ENCODE data around the gene DNAJB5.

Gene DNAJB5

DNA sequence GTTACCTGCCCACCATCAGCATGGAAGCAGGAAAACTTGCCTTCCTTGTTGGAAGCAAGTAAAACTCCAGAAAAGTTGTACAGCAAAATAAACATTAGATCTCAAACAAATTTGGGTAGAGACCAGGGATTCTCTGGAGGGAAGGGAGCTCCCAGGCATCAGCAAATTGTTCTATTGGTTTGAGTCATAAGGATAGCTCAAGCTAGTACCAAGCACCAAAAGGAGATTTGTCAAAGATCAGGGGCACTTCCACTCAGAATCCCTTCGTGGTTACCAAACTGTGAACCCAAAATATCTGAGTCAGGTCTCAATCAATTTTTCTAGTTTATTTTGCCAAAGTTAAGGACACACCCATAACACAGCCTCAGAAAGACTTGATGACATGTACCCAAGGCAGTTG lies 37.8 kb downstream of the DNAJB5 start:
- no peak for DNase-seq
- no peak overlapping the region for H3K27ac ChIP-seq (ENCODE audit: insufficient read depth, low read length, poor library complexity, severe bottlenecking)
- H3K4me1 ChIP-seq (ENCODE audit: control insufficient read depth, insufficient read depth, low read length, poor library complexity, severe bottlenecking) = no peaks in the 10 kb centered on the region
- no peaks in the 10 kb centered on the region for H3K9me3 ChIP-seq (ENCODE audit: control insufficient read depth, low read length)
- H3K4me3 ChIP-seq (ENCODE audit: insufficient read depth, low read depth, low read length, poor library complexity, severe bottlenecking) = no peak overlapping the region
- no peaks in the 10 kb centered on the region for H3K36me3 ChIP-seq (ENCODE audit: control insufficient read depth, insufficient read depth, low read length)
- H3K27me3 ChIP-seq (replicated peaks; ENCODE audit: control insufficient read depth, insufficient read depth, low read length, poor library complexity, severe bottlenecking) = no peaks in the 10 kb centered on the region

DNA sequence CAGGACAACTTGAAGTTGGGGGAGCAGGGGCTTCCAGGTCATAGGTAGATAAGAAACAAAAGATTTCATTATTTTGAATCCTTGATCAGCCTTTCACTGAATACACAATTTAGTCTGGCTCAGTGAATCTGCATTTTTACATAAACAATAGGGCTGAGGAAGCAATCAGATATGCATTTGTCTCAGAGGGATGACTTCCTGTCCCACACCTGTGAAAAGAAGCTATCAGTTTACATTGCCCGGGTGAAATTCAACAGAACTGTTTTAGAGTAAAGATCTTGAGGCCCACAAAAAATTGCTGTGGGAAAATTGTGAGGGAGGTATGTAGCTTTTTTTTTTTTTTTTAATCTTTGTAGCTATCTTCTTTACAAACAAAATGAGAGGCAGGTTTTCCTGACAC lies 38.3 kb downstream of the DNAJB5 start:
- no peak overlapping the region for H3K27ac ChIP-seq (ENCODE audit: insufficient read depth, low read length, poor library complexity, severe bottlenecking)
- no peaks in the 10 kb centered on the region for H3K4me1 ChIP-seq (ENCODE audit: control insufficient read depth, insufficient read depth, low read length, poor library complexity, severe bottlenecking)
- DNase-seq = no peak
- H3K36me3 ChIP-seq (ENCODE audit: control insufficient read depth, insufficient read depth, low read length) = no peaks in the 10 kb centered on the region
- H3K4me3 ChIP-seq (ENCODE audit: insufficient read depth, low read depth, low read length, poor library complexity, severe bottlenecking) = no peak overlapping the region
- H3K9me3 ChIP-seq (ENCODE audit: control insufficient read depth, low read length) = no peaks in the 10 kb centered on the region
- no peaks in the 10 kb centered on the region for H3K27me3 ChIP-seq (replicated peaks; ENCODE audit: control insufficient read depth, insufficient read depth, low read length, poor library complexity, severe bottlenecking)

- no peak for DNase-seq
- H3K4me1 ChIP-seq (ENCODE audit: control insufficient read depth, insufficient read depth, low read length, poor library complexity, severe bottlenecking) = no peaks in the 10 kb centered on the region
- no peak overlapping the region for H3K4me3 ChIP-seq (ENCODE audit: insufficient read depth, low read depth, low read length, poor library complexity, severe bottlenecking)
- no peaks in the 10 kb centered on the region for H3K27me3 ChIP-seq (replicated peaks; ENCODE audit: control insufficient read depth, insufficient read depth, low read length, poor library complexity, severe bottlenecking)
- H3K36me3 ChIP-seq (ENCODE audit: control insufficient read depth, insufficient read depth, low read length) = no peaks in the 10 kb centered on the region
- no peaks in the 10 kb centered on the region for H3K9me3 ChIP-seq (ENCODE audit: control insufficient read depth, low read length)
- H3K27ac ChIP-seq (ENCODE audit: insufficient read depth, low read length, poor library complexity, severe bottlenecking) = no peak overlapping the region
Observed at GRCh38 chr9:35028341-35028740, 38.8 kb downstream of the DNAJB5 start.

- Histone ChIP-seq H3K27me3 (replicated peaks; ENCODE audit: control insufficient read depth, insufficient read depth, low read length, poor library complexity, severe bottlenecking) (no peaks in the 10 kb centered on the region), H3K4me3 (ENCODE audit: insufficient read depth, low read depth, low read length, poor library complexity, severe bottlenecking) (no peak overlapping the region), H3K9me3 (ENCODE audit: control insufficient read depth, low read length) (no peaks in the 10 kb centered on the region), H3K27ac (ENCODE audit: insufficient read depth, low read length, poor library complexity, severe bottlenecking) (no peak overlapping the region), H3K36me3 (ENCODE audit: control insufficient read depth, insufficient read depth, low read length) (no peaks in the 10 kb centered on the region), H3K4me1 (ENCODE audit: control insufficient read depth, insufficient read depth, low read length, poor library complexity, severe bottlenecking) (no peaks in the 10 kb centered on the region)
- DNase-seq = no peak
Observed at GRCh38 chr9:35029241-35029640, 39.7 kb downstream of the DNAJB5 start.

DNA sequence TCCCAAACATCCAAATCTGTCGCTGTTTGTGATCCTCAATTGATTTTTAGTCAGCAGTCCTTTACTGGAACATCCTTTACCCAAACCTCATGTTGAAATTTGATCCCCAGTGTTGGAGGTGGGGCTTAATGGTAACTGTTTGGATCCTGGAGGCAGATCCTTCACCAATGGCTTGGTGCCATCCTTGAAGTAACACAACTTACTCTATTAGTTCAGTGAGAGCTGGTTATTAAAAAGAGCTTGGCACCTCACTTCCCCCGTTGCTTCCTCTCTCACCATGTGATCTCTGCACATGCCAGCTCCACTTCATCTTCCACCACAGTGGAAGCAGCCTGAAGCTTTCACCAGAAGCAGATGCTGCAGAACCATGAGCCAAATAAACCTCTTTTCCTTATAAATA lies 40.3 kb downstream of the DNAJB5 start:
- no peaks in the 10 kb centered on the region for H3K27me3 ChIP-seq (replicated peaks; ENCODE audit: control insufficient read depth, insufficient read depth, low read length, poor library complexity, severe bottlenecking)
- H3K4me3 ChIP-seq (ENCODE audit: insufficient read depth, low read depth, low read length, poor library complexity, severe bottlenecking) = no peak overlapping the region
- no peaks in the 10 kb centered on the region for H3K9me3 ChIP-seq (ENCODE audit: control insufficient read depth, low read length)
- H3K36me3 ChIP-seq (ENCODE audit: control insufficient read depth, insufficient read depth, low read length) = no peaks in the 10 kb centered on the region
- H3K27ac ChIP-seq (ENCODE audit: insufficient read depth, low read length, poor library complexity, severe bottlenecking) = no peak overlapping the region
- DNase-seq = no peak
- no peaks in the 10 kb centered on the region for H3K4me1 ChIP-seq (ENCODE audit: control insufficient read depth, insufficient read depth, low read length, poor library complexity, severe bottlenecking)

DNA sequence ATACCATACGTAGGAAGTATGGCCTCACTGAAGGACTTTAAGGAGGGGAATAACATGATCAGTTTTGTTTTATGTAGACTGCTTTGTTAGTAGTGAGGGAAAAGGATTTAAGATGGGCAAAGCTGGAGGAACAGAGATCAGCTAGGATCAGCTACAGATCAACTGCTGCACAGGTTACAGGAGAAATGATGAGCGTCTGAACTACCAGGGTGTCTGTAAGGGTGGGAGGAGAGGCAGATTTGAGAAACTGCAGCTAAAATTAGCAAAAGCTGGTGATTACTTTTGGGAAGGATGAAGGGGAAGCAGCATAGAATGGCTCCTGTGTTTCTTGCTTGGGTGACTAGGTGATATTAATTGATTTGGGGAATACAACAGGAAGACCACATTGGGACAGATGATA lies 43.6 kb downstream of the DNAJB5 start:
- no peak overlapping the region for H3K27ac ChIP-seq (ENCODE audit: insufficient read depth, low read length, poor library complexity, severe bottlenecking)
- DNase-seq = no peak
- no peaks in the 10 kb centered on the region for H3K4me1 ChIP-seq (ENCODE audit: control insufficient read depth, insufficient read depth, low read length, poor library complexity, severe bottlenecking)
- H3K27me3 ChIP-seq (replicated peaks; ENCODE audit: control insufficient read depth, insufficient read depth, low read length, poor library complexity, severe bottlenecking) = no peaks in the 10 kb centered on the region
- no peak overlapping the region for H3K4me3 ChIP-seq (ENCODE audit: insufficient read depth, low read depth, low read length, poor library complexity, severe bottlenecking)
- H3K9me3 ChIP-seq (ENCODE audit: control insufficient read depth, low read length) = no peaks in the 10 kb centered on the region
- H3K36me3 ChIP-seq (ENCODE audit: control insufficient read depth, insufficient read depth, low read length) = no peaks in the 10 kb centered on the region

DNA sequence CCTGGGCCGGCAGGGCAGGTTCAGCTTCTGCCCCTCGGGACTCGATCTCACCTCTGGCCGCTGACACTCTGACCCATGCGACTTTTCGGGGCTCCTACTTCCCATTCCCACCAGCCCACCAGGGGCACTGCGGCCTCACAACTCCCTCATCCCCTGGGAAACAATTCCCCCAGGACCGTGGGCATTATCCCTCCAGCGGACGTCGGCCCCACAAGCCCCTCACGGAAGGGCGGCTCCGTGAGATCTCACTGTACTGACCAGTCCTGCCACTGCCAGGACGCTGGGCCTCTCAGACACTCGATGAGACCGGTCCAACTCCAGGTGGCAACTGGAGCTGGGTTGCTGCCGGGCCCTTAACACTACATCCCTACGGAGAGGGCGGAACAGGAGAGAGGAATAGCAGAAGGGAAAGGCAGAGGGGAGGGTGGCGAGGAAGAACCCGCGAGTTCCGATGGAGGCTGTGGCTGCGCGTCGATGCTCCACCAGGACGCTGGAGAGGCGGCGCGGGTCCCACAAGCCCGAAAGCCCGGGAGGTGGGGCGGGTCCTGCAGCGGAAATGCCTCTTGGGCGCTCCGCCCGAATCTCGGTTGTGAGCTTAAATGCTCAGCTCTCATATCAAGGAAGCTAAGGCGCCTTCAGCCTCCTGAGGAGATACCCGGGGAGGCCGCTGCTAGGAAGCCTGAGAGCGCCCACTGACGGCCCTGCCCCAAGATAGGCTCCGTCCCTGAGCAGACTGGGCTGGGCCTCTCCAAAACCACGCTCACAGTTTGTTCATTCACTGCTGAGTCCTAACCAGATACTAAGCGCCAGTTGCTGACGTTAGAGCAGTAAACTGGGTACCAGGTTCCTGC lies 46.5 kb downstream of the DNAJB5 start:
- H3K9me3 ChIP-seq (ENCODE audit: control insufficient read depth, low read length) = no peaks in the 10 kb centered on the region
- DNase-seq = peak in 2 of 3 donors; percentile 9
- no peaks in the 10 kb centered on the region for H3K27me3 ChIP-seq (replicated peaks; ENCODE audit: control insufficient read depth, insufficient read depth, low read length, poor library complexity, severe bottlenecking)
- H3K4me1 ChIP-seq (ENCODE audit: control insufficient read depth, insufficient read depth, low read length, poor library complexity, severe bottlenecking) = no peaks in the 10 kb centered on the region
- H3K4me3 ChIP-seq (ENCODE audit: insufficient read depth, low read depth, low read length, poor library complexity, severe bottlenecking) = peak overlapping the region; percentile 9
- H3K36me3 ChIP-seq (ENCODE audit: control insufficient read depth, insufficient read depth, low read length) = no peaks in the 10 kb centered on the region
- no peak overlapping the region for H3K27ac ChIP-seq (ENCODE audit: insufficient read depth, low read length, poor library complexity, severe bottlenecking)

- Histone ChIP-seq H3K27ac (ENCODE audit: insufficient read depth, low read length, poor library complexity, severe bottlenecking) (no peak overlapping the region), H3K9me3 (ENCODE audit: control insufficient read depth, low read length) (no peaks in the 10 kb centered on the region), H3K36me3 (ENCODE audit: control insufficient read depth, insufficient read depth, low read length) (peaks cover 25% of the 10 kb centered on the region), H3K27me3 (replicated peaks; ENCODE audit: control insufficient read depth, insufficient read depth, low read length, poor library complexity, severe bottlenecking) (no peaks in the 10 kb centered on the region), H3K4me1 (ENCODE audit: control insufficient read depth, insufficient read depth, low read length, poor library complexity, severe bottlenecking) (no peaks in the 10 kb centered on the region), H3K4me3 (ENCODE audit: insufficient read depth, low read depth, low read length, poor library complexity, severe bottlenecking) (no peak overlapping the region)
- no peak for DNase-seq
Observed at GRCh38 chr9:35042081-35042604, 52.6 kb downstream of the DNAJB5 start.

DNA sequence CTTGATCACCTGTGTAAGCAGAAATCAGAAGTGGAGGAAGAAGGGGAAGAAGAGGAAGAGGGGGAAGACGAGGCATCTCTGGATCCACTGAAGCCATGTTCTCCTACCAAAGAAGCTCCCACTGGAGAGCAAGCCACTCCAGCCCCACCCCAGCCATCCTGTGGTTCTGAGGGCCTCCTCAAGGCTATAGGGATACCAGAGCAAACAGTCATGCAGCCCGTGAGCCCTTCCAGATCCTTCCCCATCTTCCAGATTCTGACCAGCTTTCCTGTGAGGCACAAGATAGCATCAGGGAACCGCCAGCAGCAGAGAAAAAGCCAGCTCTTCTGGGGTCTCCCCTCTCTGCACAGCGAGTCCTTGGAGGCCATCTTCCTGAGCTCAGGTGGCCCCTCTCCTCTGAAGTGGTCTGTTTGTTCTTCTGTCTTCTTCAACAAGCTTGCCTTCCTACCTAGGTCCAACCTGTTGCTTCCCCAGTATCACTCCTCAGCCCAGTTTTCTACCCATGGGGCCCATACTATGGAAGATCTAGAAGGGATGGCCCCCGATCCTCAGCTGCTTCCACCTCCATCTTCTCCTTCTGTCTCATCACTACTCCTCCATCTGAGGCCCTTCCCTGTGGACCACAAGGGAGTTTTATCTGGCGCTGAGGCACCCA lies 53.5 kb downstream of the DNAJB5 start:
- H3K27me3 ChIP-seq (replicated peaks; ENCODE audit: control insufficient read depth, insufficient read depth, low read length, poor library complexity, severe bottlenecking) = no peaks in the 10 kb centered on the region
- no peak overlapping the region for H3K27ac ChIP-seq (ENCODE audit: insufficient read depth, low read length, poor library complexity, severe bottlenecking)
- DNase-seq = no peak
- H3K9me3 ChIP-seq (ENCODE audit: control insufficient read depth, low read length) = no peaks in the 10 kb centered on the region
- no peak overlapping the region for H3K4me3 ChIP-seq (ENCODE audit: insufficient read depth, low read depth, low read length, poor library complexity, severe bottlenecking)
- no peaks in the 10 kb centered on the region for H3K4me1 ChIP-seq (ENCODE audit: control insufficient read depth, insufficient read depth, low read length, poor library complexity, severe bottlenecking)
- H3K36me3 ChIP-seq (ENCODE audit: control insufficient read depth, insufficient read depth, low read length) = peaks cover 25% of the 10 kb centered on the region

GRCh38 chr9:35044071-35044470 lies 54.5 kb downstream of the DNAJB5 start:
- no peak overlapping the region for H3K4me3 ChIP-seq (ENCODE audit: insufficient read depth, low read depth, low read length, poor library complexity, severe bottlenecking)
- no peaks in the 10 kb centered on the region for H3K4me1 ChIP-seq (ENCODE audit: control insufficient read depth, insufficient read depth, low read length, poor library complexity, severe bottlenecking)
- DNase-seq = no peak
- peaks cover 25% of the 10 kb centered on the region for H3K36me3 ChIP-seq (ENCODE audit: control insufficient read depth, insufficient read depth, low read length)
- no peak overlapping the region for H3K27ac ChIP-seq (ENCODE audit: insufficient read depth, low read length, poor library complexity, severe bottlenecking)
- no peaks in the 10 kb centered on the region for H3K27me3 ChIP-seq (replicated peaks; ENCODE audit: control insufficient read depth, insufficient read depth, low read length, poor library complexity, severe bottlenecking)
- H3K9me3 ChIP-seq (ENCODE audit: control insufficient read depth, low read length) = no peaks in the 10 kb centered on the region
